CD14-positive monocyte (primary cell): Measurements from ENCODE around the gene FNDC10. TPM values are rescaled to one million over a fixed set of nuclear protein-coding genes. Genes with fewer than 3 reads are reported as not detected.
A peak's percentile ranks its signal among the peaks of the same experiment; 100 is the strongest.

Experiments
- DNase-seq, 3 donors: peaks; one replicate each; pipeline ENCODE4 v3.0.0-alpha.2; 2011 to 2022
- H2AFZ ChIP-seq: 2 replicates; pipeline ENCODE4 v1.6.0; 2012; ENCODE audit warnings: mild to moderate bottlenecking, low read depth, low read length, inconsistent platforms; ENCODE audit not compliant: insufficient read depth, poor library complexity, severe bottlenecking
- H3K27ac ChIP-seq, 2 donors: 1 replicate in 1 of 2; 2 replicates in 1 of 2; pipeline ENCODE4 v1.5.1; 2012 to 2013; ENCODE audit warnings: low read length in 2 of 2, control low read depth in 1 of 2, inconsistent platforms in 1 of 2, low read depth in 1 of 2, mild to moderate bottlenecking in 1 of 2
- H3K27me3 ChIP-seq, 2 donors: one replicate each; pipeline versions ENCODE4 v1.6.0 to v1.6.1; 2011 to 2013; ENCODE audit warnings: low read length in 2 of 2; ENCODE audit not compliant: control insufficient read depth in 2 of 2, insufficient read depth in 2 of 2
- H3K36me3 ChIP-seq, 2 donors: replicated peaks in 1 of 2; 1 replicate in 1 of 2; 2 replicates in 1 of 2; pipeline versions ENCODE4 v1.5.1 to v1.6.1; 2012 to 2013; ENCODE audit warnings: low read length in 2 of 2, control low read depth in 1 of 2, inconsistent platforms in 1 of 2, mild to moderate bottlenecking in 1 of 2; ENCODE audit not compliant: insufficient read depth in 2 of 2, control insufficient read depth in 1 of 2
- H3K4me1 ChIP-seq, 2 donors: 1 replicate in 1 of 2; 2 replicates in 1 of 2; pipeline versions ENCODE4 v1.5.1 to v1.6.1; 2012 to 2013; ENCODE audit warnings: low read length in 2 of 2, control low read depth in 1 of 2, inconsistent platforms in 1 of 2, mild to moderate bottlenecking in 1 of 2, moderate library complexity in 1 of 2; ENCODE audit not compliant: insufficient read depth in 2 of 2, control insufficient read depth in 1 of 2
- H3K4me2 ChIP-seq: replicated peaks from 2 replicates; pipeline ENCODE3; 2012; ENCODE audit warnings: low read length, moderate library complexity, mild to moderate bottlenecking; ENCODE audit not compliant: poor library complexity, severe bottlenecking; ENCODE audit errors: extremely low read depth
- H3K4me3 ChIP-seq, 3 experiments: fragments of 200-600 bp in 1 of 3; sonication (generic) in 1 of 3; replicated peaks in 1 of 3; 1 replicate in 2 of 3; 2 replicates in 1 of 3; pipeline ENCODE4 v1.5.1; 2011 to 2013; ENCODE audit warnings: low read length in 3 of 3, mild to moderate bottlenecking in 3 of 3, control low read depth in 2 of 3, low read depth in 2 of 3, inconsistent platforms in 1 of 3, moderate library complexity in 1 of 3
- H3K79me2 ChIP-seq: 2 replicates; pipeline ENCODE4 v1.6.0; 2012; ENCODE audit warnings: mild to moderate bottlenecking, control low read depth, inconsistent platforms, low read length, moderate library complexity; ENCODE audit not compliant: insufficient read depth
- H3K9ac ChIP-seq: 2 replicates; pipeline ENCODE4 v1.6.0; 2017; ENCODE audit warnings: low read length, mild to moderate bottlenecking; ENCODE audit not compliant: insufficient read depth, poor library complexity, severe bottlenecking
- H3K9me3 ChIP-seq, 2 donors: replicated peaks in 1 of 2; 1 replicate in 1 of 2; 2 replicates in 1 of 2; pipeline versions ENCODE4 v1.5.1 to v1.6.1; 2012 to 2013; ENCODE audit warnings: low read length in 2 of 2, control low read depth in 1 of 2; ENCODE audit not compliant: control insufficient read depth in 1 of 2, insufficient read depth in 1 of 2
- H4K20me1 ChIP-seq: 2 replicates; pipeline ENCODE4 v1.6.0; 2012; ENCODE audit warnings: mild to moderate bottlenecking, low read length, control low read depth, moderate library complexity; ENCODE audit not compliant: insufficient read depth
- H3K27ac Mint-ChIP-seq, 7 donors: one replicate each; pipeline ENCODE4 v1.8.0; 2020; ENCODE audit warnings: mild to moderate bottlenecking in 7 of 7, mixed read lengths in 7 of 7, moderate library complexity in 6 of 7, inconsistent platforms in 2 of 7
- H3K27me3 Mint-ChIP-seq, 3 donors: one replicate each; pipeline ENCODE4 v1.8.0; 2021 to 2022; ENCODE audit warnings: low read depth in 3 of 3, mild to moderate bottlenecking in 3 of 3, mixed read lengths in 3 of 3, moderate library complexity in 3 of 3, inconsistent platforms in 1 of 3
- H3K36me3 Mint-ChIP-seq, 2 donors: one replicate each; pipeline ENCODE4 v1.8.0; 2020; ENCODE audit warnings: mixed read lengths in 2 of 2, inconsistent platforms in 1 of 2, mild to moderate bottlenecking in 1 of 2
- H3K4me1 Mint-ChIP-seq: one replicate; pipeline ENCODE4 v1.8.0; 2020; ENCODE audit warnings: mild to moderate bottlenecking, mixed read lengths
- H3K4me3 Mint-ChIP-seq, 2 donors: one replicate each; pipeline ENCODE4 v1.8.0; 2020; ENCODE audit warnings: mild to moderate bottlenecking in 2 of 2, mixed read lengths in 2 of 2, moderate library complexity in 1 of 2
- H3K9me3 Mint-ChIP-seq, 7 donors: one replicate each; pipeline ENCODE4 v1.8.0; 2020 to 2022; ENCODE audit warnings: mixed read lengths in 7 of 7, mild to moderate bottlenecking in 6 of 7, moderate library complexity in 6 of 7, inconsistent platforms in 2 of 7
- CTCF ChIP-seq: fragments of 200-600 bp; IDR thresholded peaks from one replicate; pipeline ENCODE4 v1.8.0; 2022; ENCODE audit warnings: antibody characterized with exemption, mild to moderate bottlenecking
- WGBS: methylation state at CpG from one replicate; pipeline ENCODE4 v1.1.5; 2013; ENCODE audit warnings: missing lambda C conversion rate; ENCODE audit not compliant: insufficient coverage; 5-methylcytosine and 5-hydroxymethylcytosine counted together
- intact Hi-C, 2 donors: fragments of 100-400 bp; cut with micrococcal nuclease; formaldehyde crosslinking; loops; one replicate each; pipeline versions ENCODE4 v1.15.0 to v1.15.1; 2023
- polyA plus RNA-seq, 3 donors: library from polyadenylated mRNA; depleted of rRNA in 1 of 3; unstranded in 2 of 3; stranded (reverse) in 1 of 3; fragments of 300-500 nt in 2 of 3; fragments of >200 nt in 1 of 3; fragmentation: Illumina TruSeq in 2 of 3; gene quantifications; 1 replicate in 2 of 3; 2 replicates in 1 of 3; pipeline ENCODE4 v1.2.3, GENCODE V29; 2012 to 2021

Gene FNDC10
- polyA plus RNA-seq, 3 donors: 0.46 to 3.4 (median 1.5) TPM

GRCh38 chr1:1598051-1598719 lies 1.8 kb downstream of the FNDC10 start:
- Mint-ChIP-seq H3K4me1 (peaks cover 32% of the 10 kb centered on the region), H3K36me3 (no peaks in the 10 kb centered on the region), H3K4me3 (peak overlapping the region; percentile 61 to 71), H3K27me3 (peaks cover 10 to 17% (median 11%) of the 10 kb centered on the region in 3 donors), H3K9me3 (peaks cover 0 to 2% (median 0%) of the 10 kb centered on the region in 7 donors), H3K27ac (no peak overlapping the region)
- peaks cover 34 to 54% of the 10 kb centered on the region in 2 donors for H3K4me1 ChIP-seq
- peaks cover 0 to 26% of the 10 kb centered on the region in 2 donors for H3K27me3 ChIP-seq
- intact Hi-C loops: no loop called here
- 94% methylated on average over 25 of the region's 28 CpGs for WGBS
- no peak overlapping the region for H3K9ac ChIP-seq
- TF ChIP-seq CTCF: no peak
- no peaks in the 10 kb centered on the region for H3K79me2 ChIP-seq
- H3K4me2 ChIP-seq: no peak overlapping the region
- no peak overlapping the region for H3K27ac ChIP-seq
- H3K36me3 ChIP-seq: no peaks in the 10 kb centered on the region
- no peaks in the 10 kb centered on the region for H4K20me1 ChIP-seq
- no peak for DNase-seq
- no peak overlapping the region for H2AFZ ChIP-seq
- no peak overlapping the region for H3K4me3 ChIP-seq
- no peaks in the 10 kb centered on the region for H3K9me3 ChIP-seq

GRCh38 chr1:1597275-1597930 lies 2.5 kb downstream of the FNDC10 start:
- H3K9me3 ChIP-seq: no peaks in the 10 kb centered on the region
- H4K20me1 ChIP-seq: no peaks in the 10 kb centered on the region
- Mint-ChIP-seq H3K27me3 (peaks cover 10 to 17% (median 11%) of the 10 kb centered on the region in 3 donors), H3K36me3 (no peaks in the 10 kb centered on the region), H3K4me3 (peak overlapping the region in 1 of 2 donors; percentile 61), H3K4me1 (peaks cover 26% of the 10 kb centered on the region), H3K9me3 (peaks cover 0 to 2% (median 0%) of the 10 kb centered on the region in 7 donors), H3K27ac (no peak overlapping the region)
- H3K27me3 ChIP-seq: peaks cover 0 to 26% of the 10 kb centered on the region in 2 donors
- no peak for TF ChIP-seq CTCF
- H3K4me2 ChIP-seq: no peak overlapping the region
- H3K9ac ChIP-seq: no peak overlapping the region
- no peaks in the 10 kb centered on the region for H3K36me3 ChIP-seq
- H3K79me2 ChIP-seq: no peaks in the 10 kb centered on the region
- no peak overlapping the region for H2AFZ ChIP-seq
- H3K4me1 ChIP-seq: peaks cover 33 to 46% of the 10 kb centered on the region in 2 donors
- intact Hi-C loops: no loop called here
- no peak overlapping the region for H3K4me3 ChIP-seq
- 39% methylated on average over 8 of the region's 16 CpGs for WGBS
- H3K27ac ChIP-seq: no peak overlapping the region
- DNase-seq: peak in 1 of 3 donors; percentile 26
